ENCODE measurements around the gene C2CD2. TPM values are rescaled to one million over a fixed set of nuclear protein-coding genes. Genes with fewer than 3 reads are reported as not detected.
"Not testable (repeated sequence)": the region's sequence is repeated elsewhere in the genome, so short reads cannot be mapped to it uniquely, and the experiment has no call there.

C2CD2 gene
- total and polyA plus RNA-seq, 8 donors, result 7.9 to 16.8 (median 11.3) TPM

- intact Hi-C loops (cut with DNase I), result no loop called here
- Histone ChIP-seq H3K27ac (no peak overlapping the region), H3K27me3 (no peaks in the 10 kb centered on the region), H3K4me3 (no peak overlapping the region), H3K36me3 (peaks cover 3 to 8% (median 3%) of the 10 kb centered on the region in 3 donors), H3K4me1 (no peaks in the 10 kb centered on the region), H3K9me3 (no peaks in the 10 kb centered on the region)
- FAIRE-seq (no peak), DNase-seq (no peak), ATAC-seq (no peak)
- 95 to 98% methylated on average over 1 of the region's 1 CpG for WGBS, 2 donors
- no peak for TF ChIP-seq CTCF (IDR thresholded peaks at IDR 0.05)
Observed at GRCh38 chr21:41997657-41998056, 43.8 kb upstream of the C2CD2 start.

- intact Hi-C loops (cut with DNase I), result no loop called here
Observed at GRCh38 chr21:41995577-41995976, 41.8 kb upstream of the C2CD2 start.

GRCh38 chr21:41994613-41995012 is 40.8 kb upstream of the C2CD2 start:
- FAIRE-seq; H3K27ac ChIP-seq; intact Hi-C loops (cut with DNase I); H3K27me3 ChIP-seq; ATAC-seq; DNase-seq; H3K9me3 ChIP-seq; H3K4me1 ChIP-seq; H3K4me3 ChIP-seq: not testable (repeated sequence)
- WGBS, 2 donors, result 92 to 93% methylated on average over 5 of the region's 5 CpGs
- H3K36me3 ChIP-seq, result peaks cover 3 to 16% (median 12%) of the 10 kb centered on the region in 3 donors

More at GRCh38 chr21:41995577-41995976, 41.8 kb upstream of the C2CD2 start:
- FAIRE-seq (no peak), ATAC-seq (no peak), DNase-seq (no peak)
- 91 to 99% methylated on average over 3 of the region's 3 CpGs for WGBS, 2 donors
- H3K9me3 ChIP-seq, result no peaks in the 10 kb centered on the region
- H3K36me3 ChIP-seq, result peaks cover 3 to 16% (median 12%) of the 10 kb centered on the region in 3 donors
- no peaks in the 10 kb centered on the region for H3K27me3 ChIP-seq
- H3K4me1 ChIP-seq, result no peaks in the 10 kb centered on the region
- no peak for TF ChIP-seq CTCF (IDR thresholded peaks at IDR 0.05)
- no peak overlapping the region for H3K4me3 ChIP-seq
- no peak overlapping the region for H3K27ac ChIP-seq

- no peak for TF ChIP-seq CTCF (IDR thresholded peaks at IDR 0.05)
- no peak overlapping the region for H3K4me3 ChIP-seq
- H3K9me3 ChIP-seq, result no peaks in the 10 kb centered on the region
- H3K36me3 ChIP-seq, result peaks cover 3 to 16% (median 12%) of the 10 kb centered on the region in 3 donors
- H3K4me1 ChIP-seq, result no peaks in the 10 kb centered on the region
- no peak overlapping the region for H3K27ac ChIP-seq
- WGBS, 2 donors, result 85 to 94% methylated on average over 6 of the region's 6 CpGs
- intact Hi-C loops (cut with DNase I), result no loop called here
- DNase-seq, result no peak
- no peaks in the 10 kb centered on the region for H3K27me3 ChIP-seq
- ATAC-seq, result peak in 2 of 4 donors; percentile 16 to 19
- no peak for FAIRE-seq
Observed at GRCh38 chr21:41993744-41994143, 39.9 kb upstream of the C2CD2 start.

- TF ChIP-seq CTCF (IDR thresholded peaks at IDR 0.05), result no peak
- Histone ChIP-seq H3K36me3 (peaks cover 3 to 16% (median 12%) of the 10 kb centered on the region in 3 donors), H3K27ac (no peak overlapping the region), H3K27me3 (no peaks in the 10 kb centered on the region), H3K4me1 (no peaks in the 10 kb centered on the region), H3K4me3 (no peak overlapping the region), H3K9me3 (no peaks in the 10 kb centered on the region)
- DNase-seq (no peak), FAIRE-seq (no peak), ATAC-seq (no peak)
- WGBS, 2 donors, result 96 to 97% methylated on average over 15 of the region's 15 CpGs
- intact Hi-C loops (cut with DNase I), result no loop called here
Observed at GRCh38 chr21:41992576-41992975, 38.8 kb upstream of the C2CD2 start.
